Activated naive CD4-positive, alpha-beta T cell treated with anti-CD3 and anti-CD28 coated beads for 36 hours (primary cell): ENCODE data around the gene PKNOX2. TPM values are rescaled to one million over a fixed set of nuclear protein-coding genes. Genes with fewer than 3 reads are reported as not detected.

Source experiments
- CTCF ChIA-PET: fragments of 350-600 bp; sonication (Branson Sonifier 250); formaldehyde crosslinking; loops from one replicate; lab custom pipeline; 2021; ENCODE audit warnings: antibody characterized with exemption; lab: Charles Lee
- DNase-seq: peaks from one replicate; pipeline ENCODE4 v3.0.0-alpha.2; 2020
- H3K27ac Mint-ChIP-seq: one replicate; pipeline ENCODE4 v1.8.0; 2021; ENCODE audit warnings: mild to moderate bottlenecking, mixed read lengths
- H3K27me3 Mint-ChIP-seq: one replicate; pipeline ENCODE4 v1.8.0; 2021; ENCODE audit warnings: low read depth, mixed read lengths
- H3K36me3 Mint-ChIP-seq: one replicate; pipeline ENCODE4 v1.8.0; 2021; ENCODE audit warnings: low read depth, mixed read lengths
- H3K4me1 Mint-ChIP-seq: one replicate; pipeline ENCODE4 v1.8.0; 2021; ENCODE audit warnings: low read depth, mixed read lengths
- H3K4me3 Mint-ChIP-seq: one replicate; pipeline ENCODE4 v1.8.0; 2021; ENCODE audit warnings: mild to moderate bottlenecking, moderate library complexity, mixed read lengths
- H3K9me3 Mint-ChIP-seq: one replicate; pipeline ENCODE4 v1.8.0; 2021; ENCODE audit warnings: mixed read lengths
- intact Hi-C: fragments of 100-400 bp; cut with micrococcal nuclease; formaldehyde crosslinking; loops from one replicate; pipeline ENCODE4 v1.15.1; 2023
- total RNA-seq, 2 experiments: library from RNA; stranded (reverse); gene quantifications; one replicate each; pipeline ENCODE4 v1.2.3, GENCODE V29; 2021

Gene PKNOX2
- total RNA-seq, 2 experiments from 2014 or later, result not detected

GRCh38 chr11:125250318-125251213 lies 86.0 kb downstream of the PKNOX2 start:
- H3K36me3 Mint-ChIP-seq, result no peaks in the 10 kb centered on the region
- H3K9me3 Mint-ChIP-seq, result no peaks in the 10 kb centered on the region
- peaks cover 8% of the 10 kb centered on the region for H3K27me3 Mint-ChIP-seq
- CTCF ChIA-PET, result no interaction called here
- no peak overlapping the region for H3K4me3 Mint-ChIP-seq
- H3K4me1 Mint-ChIP-seq, result no peaks in the 10 kb centered on the region
- intact Hi-C loops, result no loop called here
- H3K27ac Mint-ChIP-seq, result no peak overlapping the region
- DNase-seq, result no peak

GRCh38 chr11:125251214-125251545 lies 86.6 kb downstream of the PKNOX2 start:
- H3K36me3 Mint-ChIP-seq, result no peaks in the 10 kb centered on the region
- no peaks in the 10 kb centered on the region for H3K9me3 Mint-ChIP-seq
- no peak overlapping the region for H3K27ac Mint-ChIP-seq
- no peak for DNase-seq
- CTCF ChIA-PET, result interaction anchor here (0.6 kb wide), 1 partner anchor 32 kb away, joined by 4 read pairs; no protein-coding TSS in a partner anchor
- H3K4me1 Mint-ChIP-seq, result no peaks in the 10 kb centered on the region
- peaks cover 8% of the 10 kb centered on the region for H3K27me3 Mint-ChIP-seq
- intact Hi-C loops, result no loop called here
- H3K4me3 Mint-ChIP-seq, result no peak overlapping the region

GRCh38 chr11:125251956-125252355 lies 87.4 kb downstream of the PKNOX2 start:
- Mint-ChIP-seq H3K4me1 (no peaks in the 10 kb centered on the region), H3K4me3 (no peak overlapping the region), H3K27ac (no peak overlapping the region), H3K9me3 (no peaks in the 10 kb centered on the region), H3K27me3 (peaks cover 8% of the 10 kb centered on the region), H3K36me3 (no peaks in the 10 kb centered on the region)
- intact Hi-C loops, result no loop called here
- CTCF ChIA-PET, result no interaction called here
- no peak for DNase-seq

GRCh38 chr11:125253289-125253688 lies 88.7 kb downstream of the PKNOX2 start:
- CTCF ChIA-PET, result interaction anchor here (0.7 kb wide), 1 partner anchor 152 kb away, joined by 4 read pairs; no protein-coding TSS in a partner anchor
- H3K4me3 Mint-ChIP-seq, result no peak overlapping the region
- H3K4me1 Mint-ChIP-seq, result no peaks in the 10 kb centered on the region
- no peak overlapping the region for H3K27ac Mint-ChIP-seq
- no peak for DNase-seq
- H3K36me3 Mint-ChIP-seq, result no peaks in the 10 kb centered on the region
- H3K27me3 Mint-ChIP-seq, result peaks cover 4% of the 10 kb centered on the region
- H3K9me3 Mint-ChIP-seq, result no peaks in the 10 kb centered on the region
- intact Hi-C loops, result no loop called here

DNA sequence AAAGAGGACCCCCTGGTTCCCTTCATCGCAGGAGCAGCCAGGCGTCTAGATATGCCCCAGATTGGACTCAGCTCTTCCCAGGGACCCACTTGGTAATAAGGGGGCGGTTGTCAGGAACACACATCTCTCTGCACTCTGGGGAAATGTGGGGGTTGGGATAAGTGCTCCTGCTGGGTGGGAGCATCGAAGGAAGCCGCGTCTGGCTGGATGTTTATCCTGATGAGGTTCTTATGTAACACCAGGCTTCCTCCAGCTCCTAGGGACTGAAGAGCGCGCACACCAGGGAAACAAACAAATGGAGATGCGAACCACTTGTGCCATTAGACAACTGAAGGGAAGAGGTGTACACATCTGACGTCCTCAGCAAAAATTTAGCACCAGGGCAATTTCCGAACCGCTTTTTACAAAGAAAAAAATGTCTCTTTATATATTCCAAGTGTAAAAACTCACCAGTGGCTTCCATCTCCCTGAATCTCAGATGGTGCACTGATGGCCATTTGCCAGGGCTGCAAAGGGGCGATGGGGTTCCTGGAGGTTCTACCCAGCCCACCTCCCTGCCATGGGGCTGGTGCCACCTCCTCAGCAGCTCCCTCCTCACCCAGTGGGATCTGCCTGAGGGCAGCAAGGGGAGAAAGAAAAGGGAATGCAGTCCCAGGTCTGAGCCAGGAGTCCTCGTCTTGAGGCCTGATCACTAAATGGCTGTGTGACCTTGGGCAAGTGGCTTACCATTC lies 89.4 kb downstream of the PKNOX2 start:
- Mint-ChIP-seq H3K4me1 (no peaks in the 10 kb centered on the region), H3K9me3 (no peaks in the 10 kb centered on the region), H3K27me3 (peaks cover 4% of the 10 kb centered on the region), H3K4me3 (no peak overlapping the region), H3K27ac (no peak overlapping the region), H3K36me3 (no peaks in the 10 kb centered on the region)
- intact Hi-C loops, result no loop called here
- no peak for DNase-seq
- CTCF ChIA-PET, result interaction anchor here (0.7 kb wide), 1 partner anchor 151 kb away, joined by 4 read pairs; no protein-coding TSS in a partner anchor

GRCh38 chr11:125256541-125257189 lies 92.1 kb downstream of the PKNOX2 start:
- intact Hi-C loops, result no loop called here
- H3K27me3 Mint-ChIP-seq, result peaks cover 6% of the 10 kb centered on the region
- no peaks in the 10 kb centered on the region for H3K4me1 Mint-ChIP-seq
- H3K9me3 Mint-ChIP-seq, result no peaks in the 10 kb centered on the region
- no peak overlapping the region for H3K27ac Mint-ChIP-seq
- H3K4me3 Mint-ChIP-seq, result no peak overlapping the region
- H3K36me3 Mint-ChIP-seq, result no peaks in the 10 kb centered on the region
- CTCF ChIA-PET, result interaction anchor here (0.6 to 0.7 kb wide), 2 partner anchors 13 to 85 kb away, joined by 3 read pairs; no protein-coding TSS in a partner anchor
- DNase-seq, result no peak

DNA sequence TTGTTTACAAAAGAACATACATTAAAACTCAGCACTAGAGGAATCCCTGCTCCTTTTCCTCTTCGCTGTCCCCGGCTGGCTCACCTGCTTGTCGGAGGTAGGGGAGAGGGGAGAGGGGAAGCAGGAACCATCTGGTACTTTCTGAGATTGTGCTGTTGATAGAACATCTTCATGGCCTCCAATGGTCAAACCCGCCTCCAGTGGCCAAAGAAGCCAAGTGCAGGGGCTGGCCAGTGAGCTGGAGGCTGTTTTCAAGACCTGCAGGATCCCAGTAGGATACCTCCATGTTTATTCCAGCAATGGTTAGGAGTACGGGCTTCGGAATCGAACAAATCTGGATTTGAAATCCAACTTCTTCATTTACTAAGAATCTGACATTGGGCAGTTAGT lies 92.6 kb downstream of the PKNOX2 start:
- intact Hi-C loops, result no loop called here
- CTCF ChIA-PET, result interaction anchor here (0.6 to 1.6 kb wide), 3 partner anchors 13 to 89 kb away, joined by 3 to 6 read pairs (median 3); no protein-coding TSS in a partner anchor
- no peaks in the 10 kb centered on the region for H3K9me3 Mint-ChIP-seq
- no peaks in the 10 kb centered on the region for H3K36me3 Mint-ChIP-seq
- H3K27ac Mint-ChIP-seq, result no peak overlapping the region
- no peaks in the 10 kb centered on the region for H3K4me1 Mint-ChIP-seq
- no peak for DNase-seq
- H3K27me3 Mint-ChIP-seq, result peaks cover 8% of the 10 kb centered on the region
- no peak overlapping the region for H3K4me3 Mint-ChIP-seq

- H3K27me3 Mint-ChIP-seq, result peaks cover 11% of the 10 kb centered on the region
- H3K36me3 Mint-ChIP-seq, result no peaks in the 10 kb centered on the region
- H3K4me1 Mint-ChIP-seq, result peaks cover 3% of the 10 kb centered on the region
- CTCF ChIA-PET, result interaction anchor here (1.6 kb wide), 1 partner anchor 88 kb away, joined by 6 read pairs; no protein-coding TSS in a partner anchor
- intact Hi-C loops, result no loop called here
- no peaks in the 10 kb centered on the region for H3K9me3 Mint-ChIP-seq
- H3K27ac Mint-ChIP-seq, result no peak overlapping the region
- DNase-seq, result no peak
- H3K4me3 Mint-ChIP-seq, result no peak overlapping the region
Measured at GRCh38 chr11:125257751-125258150, 93.2 kb downstream of the PKNOX2 start.

DNA sequence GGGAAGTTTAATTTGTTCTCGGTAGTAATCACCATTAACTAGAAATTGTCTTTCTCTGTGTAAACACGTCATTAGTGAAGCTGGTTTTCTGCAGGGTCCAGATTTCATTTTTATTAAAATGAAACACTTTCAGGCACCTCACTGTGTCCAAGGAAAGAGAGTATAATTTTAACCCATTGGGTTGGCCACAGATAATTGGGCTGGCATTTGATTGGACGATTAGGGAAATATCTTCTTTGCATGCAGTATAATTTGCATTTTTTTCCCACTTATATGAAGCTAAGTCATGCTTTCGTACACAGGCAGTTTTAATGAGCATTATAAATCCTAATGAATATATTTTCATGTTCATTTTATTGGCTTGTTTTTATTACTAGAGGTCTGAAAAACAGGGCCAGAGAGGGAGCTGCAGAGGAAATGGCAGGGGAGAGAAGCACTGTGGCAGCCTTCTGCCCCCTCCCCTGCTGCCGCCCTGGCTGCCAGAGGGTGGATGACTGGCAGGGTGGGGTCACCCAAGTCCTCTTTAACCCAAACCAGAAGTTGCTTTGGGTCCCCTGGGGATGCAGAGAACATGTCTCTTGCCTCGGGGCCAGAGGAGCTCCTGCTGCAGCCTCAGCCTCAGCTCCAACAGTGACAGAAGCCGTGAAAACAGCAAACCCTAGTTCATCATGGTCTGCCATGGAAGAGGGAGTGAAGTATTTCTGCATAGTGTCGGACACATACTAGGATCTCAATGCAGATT lies 93.9 kb downstream of the PKNOX2 start:
- DNase-seq, result no peak
- H3K4me3 Mint-ChIP-seq, result no peak overlapping the region
- H3K27ac Mint-ChIP-seq, result no peak overlapping the region
- CTCF ChIA-PET, result interaction anchor here (1.6 kb wide), 1 partner anchor 87 kb away, joined by 6 read pairs; no protein-coding TSS in a partner anchor
- no peaks in the 10 kb centered on the region for H3K9me3 Mint-ChIP-seq
- H3K27me3 Mint-ChIP-seq, result peaks cover 13% of the 10 kb centered on the region
- H3K4me1 Mint-ChIP-seq, result peaks cover 4% of the 10 kb centered on the region
- no peaks in the 10 kb centered on the region for H3K36me3 Mint-ChIP-seq
- intact Hi-C loops, result no loop called here

DNA sequence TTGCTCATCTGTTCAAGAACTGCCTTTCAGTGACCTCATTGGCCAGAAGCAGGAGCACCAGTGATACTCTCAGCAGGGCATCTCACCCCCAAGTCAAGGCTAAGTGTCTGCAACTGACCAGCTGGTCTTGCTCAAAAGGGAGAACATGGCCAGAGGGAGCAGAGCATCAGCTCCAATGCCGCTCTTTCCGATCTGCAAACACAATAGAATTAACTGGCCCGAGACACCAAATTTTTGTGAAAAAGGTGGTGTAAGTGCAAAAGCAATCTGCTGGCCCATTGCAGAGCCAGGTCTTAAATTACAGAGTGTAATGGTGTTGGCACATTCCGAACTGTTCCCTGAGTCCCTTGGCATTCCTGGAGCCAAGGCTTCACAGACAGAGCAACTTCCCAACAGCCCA lies 97.0 kb downstream of the PKNOX2 start:
- H3K4me1 Mint-ChIP-seq, result peaks cover 4% of the 10 kb centered on the region
- no peak overlapping the region for H3K27ac Mint-ChIP-seq
- H3K4me3 Mint-ChIP-seq, result no peak overlapping the region
- intact Hi-C loops, result no loop called here
- no peak for DNase-seq
- H3K27me3 Mint-ChIP-seq, result peaks cover 25% of the 10 kb centered on the region
- no peaks in the 10 kb centered on the region for H3K9me3 Mint-ChIP-seq
- CTCF ChIA-PET, result no interaction called here
- no peaks in the 10 kb centered on the region for H3K36me3 Mint-ChIP-seq

- intact Hi-C loops, result no loop called here
- CTCF ChIA-PET, result no interaction called here
- Mint-ChIP-seq H3K27ac (no peak overlapping the region), H3K9me3 (no peaks in the 10 kb centered on the region), H3K27me3 (peaks cover 30% of the 10 kb centered on the region), H3K4me1 (peaks cover 4% of the 10 kb centered on the region), H3K36me3 (no peaks in the 10 kb centered on the region), H3K4me3 (no peak overlapping the region)
- no peak for DNase-seq
Measured at GRCh38 chr11:125262194-125262829, 97.8 kb downstream of the PKNOX2 start.
